Heart right ventricle (tissue), 16 donors: Measurements from ENCODE around the gene POU2AF2. TPM values are rescaled to one million over a fixed set of nuclear protein-coding genes. Genes with fewer than 3 reads are reported as not detected.

ENCODE experiments used
- ATAC-seq, 8 donors: fragments of 200-7000 bp; cut with Tn5 transposase; one replicate each; pipeline ENCODE4 v1.9.1; 2020; ENCODE audit warnings: mild to moderate bottlenecking in 8 of 8, moderate library complexity in 8 of 8, moderate number of reproducible peaks in 1 of 8
- DNase-seq, 2 donors: peaks; one replicate each; pipeline ENCODE4 v3.0.0-alpha.2; 2020
- H3K27ac ChIP-seq, 10 donors: fragments of 200-600 bp; sonication (generic) in 2 of 10; one replicate each; pipeline versions ENCODE4 v1.5.0 to v1.8.0; 2020 to 2022; ENCODE audit warnings: mild to moderate bottlenecking in 3 of 10
- H3K27me3 ChIP-seq, 7 donors: fragments of 200-600 bp; one replicate each; pipeline ENCODE4 v1.8.0; 2021 to 2022; ENCODE audit warnings: mild to moderate bottlenecking in 2 of 7
- H3K36me3 ChIP-seq, 9 donors: fragments of 200-600 bp; sonication (generic) in 1 of 9; one replicate each; pipeline versions ENCODE4 v1.5.0 to v1.8.0; 2020 to 2022; ENCODE audit warnings: mild to moderate bottlenecking in 2 of 9
- H3K4me1 ChIP-seq, 9 donors: fragments of 200-600 bp; sonication (generic) in 1 of 9; one replicate each; pipeline versions ENCODE4 v1.5.0 to v1.8.0; 2020 to 2022; ENCODE audit warnings: mild to moderate bottlenecking in 4 of 9
- H3K4me3 ChIP-seq, 10 donors: fragments of 200-600 bp; sonication (generic) in 2 of 10; one replicate each; pipeline versions ENCODE4 v1.5.0 to v1.8.0; 2020 to 2022; ENCODE audit warnings: mild to moderate bottlenecking in 7 of 10, moderate library complexity in 2 of 10
- H3K9me3 ChIP-seq, 11 donors: fragments of 200-600 bp in 10 of 11; sonication (generic) in 2 of 11; one replicate each; pipeline versions ENCODE4 v1.5.0 to v1.8.0; 2013 to 2022; ENCODE audit warnings: mild to moderate bottlenecking in 2 of 11, control low read depth in 1 of 11, moderate library complexity in 1 of 11
- WGBS, 2 donors: extraction: QIAGEN DNeasy Blood & Tissue Kit; methylation state at CpG; one replicate each; pipeline ENCODE4 v1.1.7; 2013; ENCODE audit warnings: inconsistent platforms in 1 of 2; 5-methylcytosine and 5-hydroxymethylcytosine counted together
- intact Hi-C, 10 donors: fragments of 100-400 bp; cut with DNase I; formaldehyde crosslinking; loops; one replicate each; pipeline versions ENCODE4 v1.11.1 to v1.14.2; 2022
- polyA plus RNA-seq, 2 donors: library from polyadenylated mRNA; stranded (reverse); fragments of 200-250 nt; gene quantifications; one replicate each; pipeline ENCODE4 v1.2.3, GENCODE V29; 2013
- total RNA-seq, 10 donors: library from RNA; stranded (reverse); fragmentation: NEBNext Ultra II Directional in 3 of 10; extraction: Animal tissue kit (Norgen Biotek cat#: 25700) in 3 of 10; gene quantifications; one replicate each; pipeline versions ENCODE4 v1.2.1 to v1.2.4, GENCODE V29; 2021 to 2023
- TF ChIP-seq, protein P1 (sequence below), 9 donors: fragments of 200-600 bp; sonication (generic) in 2 of 9; IDR thresholded peaks; one replicate each; pipeline versions ENCODE4 v1.5.0 to v1.8.0; 2021 to 2022; ENCODE audit warnings: antibody characterized with exemption in 9 of 9, mild to moderate bottlenecking in 5 of 9, moderate library complexity in 1 of 9
- donor health status: Arrhythmogenic right ventricular cardiomyopathy.
- donor health status: ischemic (EF 13 %, LVEDD 7.1; RV severe dilation, severe dysfunction).
- donor health status: healthy with polysubstance abuse.
- donor health status: DM: no; HTN: yes; CAD: no.
- donor health status: DM: no; HTN: no; CAD: no.
- donor health status: ischemic (EF 25% LVEDD 6.9; RV normal size, moderate dysfunction).
- donor health status: ischemic (EF 25% LVEDD 5.7; RV mildly dilated, moderate dysfunction).
- donor health status: healthy.
- donor health status: DM: yes; HTN: yes; CAD: no.
- donor health status: Ischemic cardiomyopathy.
- donor health status: ischemic (EF 35%, LVEDD 5.7; RV mildly dilated, moderate dysfunction).
- donor health status: nonischemic (EF 11% LVEDD 7.7; RV severe dilation, severe dysfunction).
- donor health status: DM: yes; HTN: yes; CAD: no.
- donor health status: PGD.
- donor health status: ischemic (EF 29% LVEDD 5.4; RV normal size, mild dysfunction).
- donor health status: nonischemic (EF 23%, LVEDD 6.1; RV moderate dilation, normal function).

The POU2AF2 gene
- total and polyA plus RNA-seq, 12 donors, result not detected

DNA sequence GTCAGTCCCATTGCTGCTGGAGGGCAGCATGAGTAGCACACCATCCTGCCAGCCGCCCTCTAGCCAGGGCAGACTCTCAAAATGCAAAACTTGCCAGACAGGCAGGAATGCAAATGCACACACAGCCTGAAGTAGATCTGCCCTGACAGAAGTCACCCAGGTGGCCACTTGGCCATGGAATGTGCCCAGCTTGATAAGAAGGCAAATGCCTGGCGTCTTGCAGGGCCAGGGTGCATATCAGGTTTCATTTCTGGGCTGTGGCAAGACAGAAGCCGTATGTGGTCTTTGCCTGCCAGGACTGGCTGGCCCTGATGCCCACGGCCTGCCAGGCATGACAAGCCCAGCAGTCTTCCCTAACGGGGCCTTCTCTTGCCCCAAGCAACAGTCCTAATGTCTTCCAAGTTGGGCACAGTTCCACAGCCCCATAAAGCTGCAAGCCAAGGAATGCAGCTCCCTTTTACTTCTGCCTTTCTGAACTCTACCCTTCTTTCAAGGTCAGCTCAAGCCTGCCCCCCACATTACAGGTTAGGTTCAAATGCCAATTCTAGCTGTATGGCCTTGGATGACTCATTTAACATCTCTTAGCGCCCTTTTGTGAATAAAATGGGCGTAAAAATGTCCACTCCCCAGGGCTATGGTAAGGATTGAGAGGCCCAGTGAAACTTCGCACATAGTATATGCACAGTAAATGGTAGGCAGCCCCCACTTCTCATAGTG lies 82.5 kb downstream of the POU2AF2 start:
- DNase-seq (peak; percentile 44 to 53), ATAC-seq (peak; percentile 49 to 86 (median 80))
- Histone ChIP-seq H3K36me3 (no peaks in the 10 kb centered on the region), H3K4me1 (peaks cover 0 to 33% (median 18%) of the 10 kb centered on the region in 9 donors), H3K4me3 (no peak overlapping the region), H3K27ac (peak overlapping the region in 5 of 10 donors; percentile 9 to 57 (median 28)), H3K9me3 (no peaks in the 10 kb centered on the region), H3K27me3 (no peaks in the 10 kb centered on the region)
- TF ChIP-seq, protein P1, sequence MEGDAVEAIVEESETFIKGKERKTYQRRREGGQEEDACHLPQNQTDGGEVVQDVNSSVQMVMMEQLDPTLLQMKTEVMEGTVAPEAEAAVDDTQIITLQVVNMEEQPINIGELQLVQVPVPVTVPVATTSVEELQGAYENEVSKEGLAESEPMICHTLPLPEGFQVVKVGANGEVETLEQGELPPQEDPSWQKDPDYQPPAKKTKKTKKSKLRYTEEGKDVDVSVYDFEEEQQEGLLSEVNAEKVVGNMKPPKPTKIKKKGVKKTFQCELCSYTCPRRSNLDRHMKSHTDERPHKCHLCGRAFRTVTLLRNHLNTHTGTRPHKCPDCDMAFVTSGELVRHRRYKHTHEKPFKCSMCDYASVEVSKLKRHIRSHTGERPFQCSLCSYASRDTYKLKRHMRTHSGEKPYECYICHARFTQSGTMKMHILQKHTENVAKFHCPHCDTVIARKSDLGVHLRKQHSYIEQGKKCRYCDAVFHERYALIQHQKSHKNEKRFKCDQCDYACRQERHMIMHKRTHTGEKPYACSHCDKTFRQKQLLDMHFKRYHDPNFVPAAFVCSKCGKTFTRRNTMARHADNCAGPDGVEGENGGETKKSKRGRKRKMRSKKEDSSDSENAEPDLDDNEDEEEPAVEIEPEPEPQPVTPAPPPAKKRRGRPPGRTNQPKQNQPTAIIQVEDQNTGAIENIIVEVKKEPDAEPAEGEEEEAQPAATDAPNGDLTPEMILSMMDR (IDR thresholded peaks at IDR 0.05), result no peak
- intact Hi-C loops, result no loop called here
- WGBS, 2 donors, result 49 to 58% methylated on average over 8 of the region's 8 CpGs

DNA sequence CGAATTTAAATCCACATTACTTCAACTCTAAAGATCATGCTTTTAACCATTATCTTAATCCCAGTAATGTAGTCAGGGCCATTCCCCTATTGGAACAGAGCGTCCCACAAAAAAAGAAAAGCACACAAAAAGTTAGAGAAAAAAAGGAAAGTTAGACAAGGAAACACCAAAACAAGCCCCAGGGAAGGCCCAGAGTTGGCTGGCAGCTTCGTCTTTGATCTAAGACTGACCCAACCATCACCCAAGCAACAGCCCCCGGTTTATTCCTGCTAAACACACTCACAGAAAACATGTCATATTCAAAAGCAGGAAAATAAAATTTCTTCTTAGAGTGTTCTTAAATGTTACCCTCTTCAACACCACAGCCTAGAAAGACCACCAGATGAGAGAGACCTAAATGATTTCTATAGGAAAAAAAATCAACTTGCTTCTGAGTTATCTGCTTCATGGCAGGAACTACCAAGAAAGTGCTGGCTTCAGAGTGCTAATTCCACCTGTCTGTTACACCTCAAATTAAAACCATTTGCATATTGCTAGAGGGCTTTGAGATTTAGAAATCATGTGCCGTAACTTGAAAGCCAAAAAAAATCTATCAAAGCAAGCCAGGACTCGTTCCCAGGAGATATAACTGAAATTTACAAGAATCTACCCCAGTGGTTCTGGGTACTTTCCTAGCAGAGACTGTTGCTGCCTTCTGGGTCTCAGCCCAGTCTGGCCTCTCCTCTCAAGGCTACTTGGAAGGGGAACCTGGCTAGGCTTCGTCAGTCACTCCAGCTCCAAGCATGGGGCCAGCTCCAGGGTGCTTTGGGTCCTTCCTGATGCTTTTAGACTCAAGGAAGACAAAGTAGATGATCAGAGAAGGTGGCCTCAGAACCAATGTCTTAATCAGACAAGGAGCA lies 84.0 kb downstream of the POU2AF2 start:
- Histone ChIP-seq H3K36me3 (no peaks in the 10 kb centered on the region), H3K27me3 (no peaks in the 10 kb centered on the region), H3K4me1 (peaks cover 0 to 33% (median 15%) of the 10 kb centered on the region in 9 donors), H3K27ac (peak overlapping the region in 2 of 10 donors; percentile 30 to 31), H3K4me3 (no peak overlapping the region), H3K9me3 (no peaks in the 10 kb centered on the region)
- TF ChIP-seq, protein P1 (IDR thresholded peaks at IDR 0.05), result no peak
- 72 to 75% methylated on average over 7 of the region's 7 CpGs for WGBS, 2 donors
- peak in 1 of 2 donors; percentile 48 for DNase-seq
- ATAC-seq, result peak in 6 of 8 donors; percentile 31 to 74 (median 52)
- intact Hi-C loops, result no loop called here

DNA sequence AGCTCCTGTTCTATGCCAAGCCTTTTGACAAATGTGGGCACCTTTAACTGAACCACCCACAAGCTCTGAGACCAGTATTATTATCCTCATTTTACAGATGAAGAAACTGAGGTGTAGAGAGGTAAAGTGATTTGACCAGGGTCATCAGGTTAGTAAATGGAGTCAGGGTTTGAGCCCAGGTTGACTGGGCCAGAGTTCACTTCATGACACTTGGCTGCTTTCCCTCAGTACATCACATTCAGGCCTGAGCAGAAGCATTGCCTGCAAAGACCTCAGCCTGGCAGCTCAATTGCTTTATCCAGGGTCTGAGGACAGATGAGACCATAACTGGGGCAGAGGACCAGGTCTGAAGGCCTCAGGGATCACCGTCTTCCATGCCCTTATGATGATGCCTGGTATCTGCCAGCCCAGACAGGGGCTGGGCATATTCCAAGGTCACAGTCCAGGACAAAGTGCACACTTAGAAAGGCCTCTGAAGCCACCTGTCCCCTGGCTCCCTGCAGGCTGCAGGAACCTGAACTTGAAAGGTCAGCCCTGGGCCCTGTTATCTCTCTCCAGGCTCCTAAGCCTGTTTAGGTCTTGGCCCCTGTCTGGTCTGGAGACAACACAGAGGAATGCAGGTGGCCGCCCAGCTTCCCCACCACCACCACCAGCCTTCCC lies 84.8 kb downstream of the POU2AF2 start:
- Histone ChIP-seq H3K27me3 (no peaks in the 10 kb centered on the region), H3K4me3 (no peak overlapping the region), H3K4me1 (peaks cover 0 to 36% (median 15%) of the 10 kb centered on the region in 9 donors), H3K36me3 (no peaks in the 10 kb centered on the region), H3K9me3 (no peaks in the 10 kb centered on the region), H3K27ac (peak overlapping the region in 2 of 10 donors; percentile 14 to 30)
- 69 to 78% methylated on average over 2 of the region's 2 CpGs for WGBS, 2 donors
- DNase-seq (no peak), ATAC-seq (no peak)
- intact Hi-C loops, result no loop called here
- TF ChIP-seq, protein P1 (IDR thresholded peaks at IDR 0.05), result no peak
